ENCODE measurements around the gene PSTPIP1. TPM values are rescaled to one million over a fixed set of nuclear protein-coding genes. Genes with fewer than 3 reads are reported as not detected.

Gene PSTPIP1
- total and polyA plus RNA-seq, 10 of the 15 experiments (the other 5 are each of a cell fraction or from before 2014, with no cell fraction given): 0.50 to 29.3 (median 14.5) TPM

- FAIRE-seq (no peak), DNase-seq (ENCODE audit: low read depth, low spot score) (no peak), ATAC-seq (no peak)
- ChIA-PET CTCF (interaction anchor here (6.6 to 17.4 kb wide), 2 partner anchors 30 to 51 kb away, joined by 42 to 483 read pairs; partner anchors contain the start of gene PSTPIP1), POLR2A (interaction anchor here (0.8 kb wide), 1 partner anchor 41 kb away, joined by 4 read pairs; no protein-coding TSS in a partner anchor), RAD21 (ENCODE audit: unreplicated experiment) (interaction anchor here (9.5 to 15.5 kb wide), 2 partner anchors 50 to 54 kb away, joined by 189 to 259 read pairs; no protein-coding TSS in a partner anchor), SMC1A (ENCODE audit: uncharacterized antibody, unreplicated experiment) (interaction anchor here (1.5 to 22.2 kb wide), 2 partner anchors 54 to 86 kb away, joined by 5 to 375 read pairs; no protein-coding TSS in a partner anchor)
- intact Hi-C loops (cut with micrococcal nuclease; ENCODE audit: unreplicated experiment) (no loop called here), in situ Hi-C loops (cut with MboI) (no loop called here)
- Histone ChIP-seq H3K4me2 (ENCODE audit: control insufficient read depth, insufficient read depth) (no peak overlapping the region), H3K27me3 (replicated peaks in 1 of 2; ENCODE audit: control insufficient read depth in 2 of 2, insufficient read depth in 2 of 2, low read length in 1 of 2) (no peaks in the 10 kb centered on the region), H3K36me3 (ENCODE audit: control insufficient read depth in 2 of 2, insufficient read depth in 2 of 2, low read length in 1 of 2) (no peaks in the 10 kb centered on the region), H3K4me1 (ENCODE audit: control insufficient read depth, insufficient read depth, low read length) (no peaks in the 10 kb centered on the region), H3K4me3 (no peak overlapping the region), H3K9me3 (replicated peaks; ENCODE audit: control insufficient read depth, insufficient read depth, low read length) (no peaks in the 10 kb centered on the region), H4K20me1 (ENCODE audit: control insufficient read depth, insufficient read depth) (no peaks in the 10 kb centered on the region), H2AFZ (ENCODE audit: control insufficient read depth, low read depth, low read length) (no peak overlapping the region), H3K79me2 (ENCODE audit: control insufficient read depth, insufficient read depth, low read length) (no peaks in the 10 kb centered on the region), H3K9ac (ENCODE audit: control insufficient read depth, insufficient read depth, low read length) (no peak overlapping the region), H3K27ac (ENCODE audit: control insufficient read depth, insufficient read depth) (no peak overlapping the region)
- WGBS (ENCODE audit: insufficient coverage, insufficient replicate concordance, low lambda C conversion rate, missing lambda C conversion rate): 85% methylated on average over 26 of the region's 45 CpGs
- no TSS peak for BruUV-seq (replicated peaks)
- TF ChIP-seq TARDBP (IDR thresholded peaks at IDR 0.05; ENCODE audit: borderline replicate concordance) (no peak), NFYB (IDR thresholded peaks at IDR 0.05; ENCODE audit: insufficient read depth, low read depth, low read length) (no peak), USF1 (IDR thresholded peaks at IDR 0.05; ENCODE audit: borderline replicate concordance, extremely low read length, insufficient read depth, low read depth, low read length) (no peak), EZH2 (IDR thresholded peaks at IDR 0.05; ENCODE audit: borderline replicate concordance, control insufficient read depth, low read depth, low read length) (no peak), BMI1 (IDR thresholded peaks at IDR 0.05; ENCODE audit: borderline replicate concordance) (no peak), REST (IDR thresholded peaks at IDR 0.05; ENCODE audit: low read depth, low read length) (no peak), NR2C1 (IDR thresholded peaks at IDR 0.05) (no peak), ZBTB33 (IDR thresholded peaks at IDR 0.05) (no peak), SUZ12 (IDR thresholded peaks at IDR 0.05; ENCODE audit: unreplicated experiment) (no peak), POLR2AphosphoS2 (IDR thresholded peaks at IDR 0.05; ENCODE audit: low read depth, low read length) (no peak), NKRF (conservative IDR thresholded peaks at IDR 0.05) (no peak), MYC (IDR thresholded peaks at IDR 0.05; ENCODE audit: insufficient read depth, insufficient read length, insufficient replicate concordance, low read length, severe bottlenecking) (no peak)
Measured at GRCh38 chr15:77027697-77028450, 32.9 kb downstream of the PSTPIP1 start.
